NCI-H774 (cell line): ENCODE results near the gene CD59.
"Not testable (repeated sequence)": the region's sequence is repeated elsewhere in the genome, so short reads cannot be mapped to it uniquely, and the experiment has no call there.

Source experiments
- DNase-seq: peaks from one replicate; lab custom pipeline; 2025; lab: John Stamatoyannopoulos, UW

CD59 gene

DNA sequence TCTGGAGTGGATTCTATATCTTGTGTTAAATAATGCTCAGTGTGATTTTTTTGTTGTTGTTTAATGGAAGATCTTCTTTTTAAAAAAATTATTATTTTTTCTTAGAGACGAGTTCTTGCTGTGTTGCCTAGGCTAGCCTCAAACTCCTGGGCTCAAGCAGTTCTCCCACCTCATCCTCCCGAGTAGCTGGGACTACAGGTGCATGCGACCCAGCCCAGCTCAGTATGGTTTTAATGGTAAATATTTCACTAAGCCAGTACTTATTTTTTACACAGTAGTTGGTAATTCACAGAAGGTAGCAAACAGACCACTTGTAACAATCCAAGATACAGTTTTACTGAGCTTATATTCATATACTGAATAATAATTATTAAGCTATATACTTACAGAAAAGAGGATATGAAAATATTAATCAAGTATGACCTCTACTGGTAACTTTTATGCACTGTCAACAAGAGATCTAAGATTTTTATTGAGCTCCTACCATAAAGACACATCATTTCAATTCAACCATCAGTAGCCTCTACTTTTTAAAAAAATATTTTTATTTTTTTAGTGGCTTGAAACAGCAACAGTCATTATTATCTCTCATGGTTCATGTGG lies 6.1 kb upstream of the CD59 start:
- no peak for DNase-seq

DNA sequence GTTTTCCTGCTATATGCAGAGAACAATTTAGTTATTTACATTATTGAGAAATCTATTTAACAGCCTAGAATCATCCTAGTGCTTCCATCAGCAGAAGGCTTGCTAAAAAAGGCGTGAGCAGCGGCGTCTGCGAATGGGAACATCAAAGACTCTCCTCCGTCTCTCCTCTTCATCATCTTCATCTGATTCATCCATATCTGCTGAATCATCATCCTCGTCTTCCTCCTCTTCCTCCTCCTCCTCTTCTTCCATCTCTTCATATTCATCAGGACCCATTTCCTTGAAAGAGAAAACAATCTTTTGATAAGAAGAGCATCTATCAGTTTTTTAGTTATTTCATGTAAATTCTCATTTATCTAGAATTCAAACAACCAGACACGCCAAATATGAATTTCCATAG lies 5.6 kb upstream of the CD59 start:
- no peak for DNase-seq

DNA sequence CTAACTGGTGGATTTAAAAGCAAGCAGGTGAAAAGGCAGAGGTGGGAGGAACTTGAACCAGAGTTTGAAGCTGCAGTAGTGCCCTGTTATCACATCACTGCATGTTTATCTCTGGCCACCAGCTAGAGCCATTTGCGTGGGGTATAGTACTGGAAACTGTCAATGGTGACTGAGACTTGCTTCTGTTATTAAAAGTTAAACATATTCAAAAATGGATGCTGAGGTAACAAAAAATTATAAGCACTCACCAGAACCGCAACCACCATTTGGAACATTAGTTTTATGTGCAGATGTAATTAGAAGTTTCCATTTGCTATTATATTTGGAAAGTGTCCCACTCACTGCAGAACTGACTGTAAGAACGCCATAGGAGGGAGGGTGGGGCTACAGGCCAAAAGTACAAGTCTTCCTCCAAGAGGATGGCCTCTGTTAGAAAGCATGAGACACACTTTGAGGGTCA lies 1.2 kb upstream of the CD59 start:
- no peak for DNase-seq

DNA sequence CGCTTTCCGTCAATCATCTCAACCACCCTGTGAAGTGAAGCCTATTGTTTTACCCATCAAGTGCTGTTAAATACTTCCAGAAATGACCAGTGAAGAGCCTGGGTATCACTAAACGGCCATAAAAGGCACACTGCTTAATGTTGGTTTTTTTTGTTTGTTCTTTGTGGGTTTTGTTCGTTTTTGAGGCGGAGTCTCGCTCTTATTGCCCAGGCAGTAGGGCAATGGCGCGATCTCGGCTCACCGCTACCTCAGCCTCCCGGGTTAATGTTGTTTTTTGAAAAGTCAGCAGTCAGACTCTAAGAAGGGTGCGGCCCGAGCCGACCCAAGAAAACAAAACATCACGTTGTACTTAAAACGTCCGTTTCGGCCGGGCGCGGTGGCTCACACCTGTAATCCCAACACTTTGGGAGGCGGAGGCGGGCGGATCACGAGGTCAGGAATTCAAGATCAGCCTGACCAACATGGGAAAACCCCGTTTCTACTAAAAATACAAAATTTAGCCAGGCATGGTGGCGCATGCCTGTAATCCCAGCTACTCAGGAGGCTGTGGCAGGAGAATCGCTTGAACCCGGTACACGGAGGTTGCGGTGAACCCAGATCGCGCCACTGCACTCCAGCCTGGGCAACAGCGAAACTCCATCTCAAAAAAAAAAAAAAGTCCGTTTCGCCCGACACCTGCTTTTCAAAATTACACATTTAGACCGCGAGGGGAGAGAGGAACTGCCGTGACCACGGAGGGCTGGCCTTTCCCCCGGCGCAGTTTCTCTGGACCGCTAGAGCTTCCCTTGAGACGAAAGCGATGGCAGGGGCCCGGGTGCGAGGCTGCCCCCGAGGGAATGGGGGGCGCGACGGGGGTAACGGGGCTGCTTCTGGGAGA lies 714 bp downstream of the CD59 start:
- DNase-seq = no peak

DNA sequence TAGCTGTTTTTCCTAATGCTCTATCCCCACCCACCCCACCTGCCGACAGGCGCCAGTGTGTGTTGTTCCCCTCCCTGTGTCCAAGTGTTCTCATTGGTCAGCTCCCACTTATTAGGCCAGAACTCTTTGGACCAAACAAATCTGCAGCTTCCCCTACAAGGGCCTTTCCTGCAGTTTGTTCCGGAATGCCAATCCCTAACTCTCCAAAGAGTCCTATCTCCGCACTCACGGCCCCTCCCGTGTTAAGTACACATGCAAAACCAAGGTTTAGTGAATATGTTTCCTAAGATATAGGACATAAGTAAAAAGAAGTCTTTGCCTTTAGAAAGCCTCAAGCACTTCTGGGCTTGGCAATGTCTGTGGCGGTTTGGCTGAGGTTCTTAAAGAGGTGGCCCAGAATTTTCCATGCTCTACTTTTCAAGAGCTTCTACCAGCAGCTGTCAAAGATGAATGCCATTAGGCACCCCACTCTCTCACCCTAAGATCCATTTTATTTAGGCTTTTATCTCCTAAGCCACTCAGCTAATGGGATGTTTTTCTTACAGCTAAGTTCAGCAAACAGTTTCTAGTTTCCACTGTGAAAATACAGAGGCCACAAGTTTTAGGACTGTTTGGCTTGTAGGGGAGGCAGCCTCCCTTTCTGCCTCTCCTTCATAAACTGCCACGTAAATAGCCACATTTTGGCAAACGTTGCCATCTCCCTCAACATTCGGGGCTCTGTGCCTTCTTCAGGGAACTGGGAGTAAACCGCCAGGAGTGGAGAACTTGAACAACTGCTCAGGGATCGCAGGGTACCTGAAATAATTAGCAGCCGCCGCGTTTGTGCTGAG lies 1.6 kb downstream of the CD59 start:
- DNase-seq = no peak

DNA sequence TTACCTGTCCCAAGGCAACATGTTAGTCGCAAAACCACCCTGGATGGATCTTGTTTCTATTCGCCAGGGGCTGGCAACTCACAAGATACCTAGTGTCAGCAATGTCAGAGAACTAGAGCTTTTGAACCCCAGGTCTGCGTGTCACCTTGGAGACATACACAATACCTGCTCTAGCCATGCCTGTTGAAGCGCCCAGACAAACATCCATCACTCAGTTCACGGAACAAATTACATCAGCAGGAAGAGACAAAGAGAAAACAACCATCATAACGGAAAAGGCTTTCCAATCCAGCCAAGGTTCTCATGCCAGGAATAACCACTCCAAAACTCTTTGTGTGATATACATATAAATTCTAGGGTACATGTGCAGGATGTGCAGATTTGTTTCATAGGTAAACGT lies 2.2 kb downstream of the CD59 start:
- no peak for DNase-seq

DNA sequence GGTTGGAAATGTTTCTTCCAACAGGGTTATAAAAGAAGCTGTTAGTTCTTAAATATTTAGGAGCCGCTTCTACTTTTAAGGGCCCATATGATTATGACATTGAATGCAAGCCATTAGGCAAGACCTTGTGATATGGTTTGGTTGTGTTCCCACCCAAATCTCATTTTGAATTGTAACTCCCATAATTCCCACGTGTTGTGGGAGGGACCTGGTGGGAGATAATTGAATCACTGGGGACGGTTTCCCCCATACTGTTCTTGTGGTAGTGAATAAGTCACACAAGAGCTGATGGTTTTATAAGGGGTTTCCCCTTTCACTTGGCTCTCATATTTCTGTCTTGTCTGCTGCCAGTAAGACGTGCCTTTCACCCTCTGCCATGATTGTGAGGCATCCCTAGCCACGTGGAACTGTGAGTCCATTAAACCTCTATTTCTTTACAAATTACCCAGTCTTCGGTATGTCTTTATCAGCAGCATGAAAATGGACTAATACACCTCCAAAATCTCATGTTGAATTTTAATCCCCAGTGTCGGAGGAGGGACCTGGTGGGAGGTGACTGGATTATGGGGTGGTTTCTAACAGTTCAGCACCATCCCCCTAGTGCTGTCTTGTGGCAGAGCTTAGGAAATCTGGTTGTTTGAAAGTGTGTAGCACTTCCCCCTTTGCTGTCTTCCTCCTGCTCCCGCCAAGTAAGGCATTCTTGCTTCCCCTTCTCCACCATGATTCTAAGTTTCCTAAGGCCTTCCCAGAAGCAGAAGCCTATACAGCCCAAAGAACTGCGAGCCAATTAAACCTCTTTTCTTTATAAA lies 4.3 kb downstream of the CD59 start:
- no peak for DNase-seq

DNA sequence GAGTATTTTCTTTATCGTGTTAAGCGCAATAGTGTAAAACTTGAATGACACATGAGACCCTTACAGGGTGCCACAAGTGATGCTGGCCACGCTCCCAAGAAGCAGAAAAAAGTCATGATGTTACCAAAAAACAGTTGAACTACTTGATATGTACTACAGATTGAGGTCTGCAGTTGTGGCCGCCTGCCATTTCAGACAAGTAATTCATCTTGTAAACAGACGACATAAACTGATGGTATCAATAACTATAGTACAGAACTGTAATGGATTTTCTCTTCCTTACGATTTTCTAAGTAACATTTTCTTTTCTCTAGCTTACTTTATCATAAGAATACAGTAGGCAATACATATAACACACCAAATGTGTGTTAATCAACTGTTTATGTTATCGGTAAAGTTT lies 5.5 kb downstream of the CD59 start:
- no peak for DNase-seq

DNA sequence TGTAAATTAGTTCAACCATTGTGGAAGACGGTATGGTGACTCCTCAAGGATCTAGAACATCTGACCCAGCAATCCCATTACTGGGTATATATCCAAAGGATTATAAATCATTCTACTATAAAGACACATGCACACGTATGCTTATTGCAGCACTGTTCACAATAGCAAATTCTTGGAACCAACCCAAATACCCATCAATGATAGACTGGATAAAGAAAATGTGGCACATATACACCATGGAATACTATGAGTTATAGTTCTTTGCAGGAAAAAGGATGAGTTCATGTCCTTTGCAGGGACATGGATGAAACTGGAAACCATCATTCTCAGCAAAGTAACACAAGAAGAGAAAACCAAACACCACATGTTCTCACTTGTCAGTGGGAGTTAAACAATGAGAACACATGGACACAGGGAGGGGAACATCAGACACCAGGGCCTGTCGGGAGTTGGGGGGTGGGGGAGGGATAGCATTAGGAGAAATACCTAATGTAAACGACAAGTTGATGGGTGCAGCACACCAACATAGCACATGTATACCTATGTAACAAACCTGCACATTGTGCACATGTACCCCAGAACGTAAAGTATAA lies 7.1 kb downstream of the CD59 start:
- not testable (repeated sequence) for DNase-seq

DNA sequence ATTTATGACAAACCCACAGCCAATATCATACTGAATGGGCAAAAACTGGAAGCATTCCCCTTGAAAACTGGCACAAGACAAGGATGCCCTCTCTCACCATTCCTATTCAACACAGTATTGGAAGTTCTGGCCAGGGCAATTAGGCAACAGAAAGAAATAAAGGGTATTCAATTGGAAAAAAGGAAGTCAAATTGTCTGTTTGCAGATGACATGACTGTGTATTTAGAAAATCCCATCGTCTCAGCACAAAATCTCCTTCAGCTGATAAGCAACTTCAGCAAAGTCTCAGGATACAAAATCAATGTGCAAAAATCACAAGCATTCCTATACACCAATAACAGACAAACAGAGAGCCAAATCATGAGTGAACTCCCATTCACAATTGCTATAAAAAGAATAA lies 8.7 kb downstream of the CD59 start:
- DNase-seq = not testable (repeated sequence)

DNA sequence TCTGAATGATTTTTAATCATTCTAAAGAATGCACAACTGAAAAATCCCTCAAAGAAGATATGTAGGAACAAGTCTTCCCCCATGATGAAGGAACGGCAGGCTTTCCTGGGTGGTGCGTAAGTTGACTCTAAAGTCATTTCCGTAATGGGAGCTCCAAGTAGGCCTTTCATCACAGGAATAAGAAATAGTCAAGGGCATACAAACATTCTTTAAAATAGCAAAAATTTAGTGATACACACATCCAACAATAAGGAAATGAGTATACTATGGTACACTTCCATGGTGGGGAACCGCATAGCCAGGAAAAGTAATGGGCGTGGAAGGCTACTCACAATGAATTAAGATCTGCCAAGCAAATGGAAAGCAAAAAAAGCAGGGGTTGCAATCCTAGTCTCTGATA lies 10.7 kb downstream of the CD59 start:
- no peak for DNase-seq

DNA sequence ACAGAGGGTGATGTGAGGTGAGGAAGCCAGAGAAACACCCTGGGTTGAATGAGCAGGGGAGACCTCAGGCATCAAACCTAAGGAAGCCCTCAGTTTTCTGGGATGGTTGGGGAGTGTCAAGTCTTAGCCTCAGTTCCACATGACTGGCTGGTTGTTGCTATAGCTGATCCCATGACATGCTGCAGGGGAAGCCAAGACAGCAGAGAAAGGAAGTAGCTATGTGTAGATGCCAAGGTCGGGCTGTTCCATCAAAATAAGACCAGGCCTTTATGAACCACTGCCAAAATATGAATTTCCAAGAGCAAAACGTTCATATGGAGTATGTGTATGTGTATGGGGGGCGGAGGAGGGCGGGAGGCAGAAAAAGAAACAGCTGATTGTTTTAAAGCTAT lies 11.6 kb downstream of the CD59 start:
- DNase-seq = no peak

DNA sequence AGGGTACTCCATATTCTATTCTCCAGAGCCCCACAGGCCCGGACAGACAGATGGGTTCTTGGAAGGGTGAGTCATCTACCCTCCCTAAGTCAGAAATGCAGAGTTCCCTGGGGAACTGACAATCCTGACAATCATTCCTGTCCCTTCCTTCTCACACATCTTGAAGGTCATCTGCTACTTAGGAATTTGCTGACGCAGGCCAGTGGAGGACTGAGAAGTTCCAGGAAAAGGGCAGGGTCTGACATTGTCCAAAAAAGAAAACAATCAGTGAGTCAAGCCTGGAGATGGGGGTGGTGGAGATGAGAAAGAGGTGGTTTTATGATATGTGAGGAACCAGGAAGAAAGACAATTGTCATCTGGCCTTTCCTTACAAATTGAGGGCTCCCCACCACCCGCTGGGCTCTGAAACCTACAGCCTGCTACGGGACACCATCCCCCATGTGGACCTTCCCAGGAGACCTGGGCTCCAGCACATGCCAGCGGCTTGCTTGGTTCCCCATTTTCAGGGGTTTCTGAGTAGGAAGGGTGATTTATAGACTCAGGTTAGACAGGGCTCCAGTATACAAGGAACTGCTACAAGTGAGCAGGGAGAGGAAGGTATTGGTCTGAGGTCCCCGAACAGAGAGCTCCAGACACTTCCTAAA lies 12.9 kb downstream of the CD59 start:
- no peak for DNase-seq

DNA sequence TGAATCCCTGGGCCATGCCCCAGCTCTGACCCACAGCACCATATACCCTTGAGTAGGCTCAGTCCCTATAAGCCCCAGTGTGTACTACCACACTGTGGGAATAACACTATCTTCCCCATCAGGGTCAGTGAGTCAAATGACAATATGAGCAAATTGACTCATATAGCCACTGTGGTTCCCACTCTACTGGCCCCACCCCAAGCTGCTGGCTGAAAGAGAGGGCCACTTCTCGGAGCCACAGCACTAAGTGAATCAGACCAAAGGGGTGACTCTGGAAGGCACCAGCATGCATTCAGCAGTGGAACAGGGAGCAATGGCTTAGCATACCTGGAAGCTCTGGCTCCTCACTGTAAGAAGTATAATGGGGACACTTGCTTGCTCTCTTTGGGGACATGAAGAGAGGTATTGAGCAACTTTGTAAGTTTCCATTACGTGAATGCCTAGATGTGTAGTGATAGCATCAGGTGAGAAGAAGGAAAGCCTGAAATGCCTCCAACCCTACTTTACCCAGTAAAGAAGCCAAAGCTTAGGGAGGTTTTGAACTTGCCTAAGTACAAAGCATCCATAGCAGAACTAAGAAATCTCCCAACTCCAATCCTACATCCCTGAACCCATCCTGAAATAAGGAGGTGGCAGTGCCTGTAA lies 13.5 kb downstream of the CD59 start:
- DNase-seq = no peak

DNA sequence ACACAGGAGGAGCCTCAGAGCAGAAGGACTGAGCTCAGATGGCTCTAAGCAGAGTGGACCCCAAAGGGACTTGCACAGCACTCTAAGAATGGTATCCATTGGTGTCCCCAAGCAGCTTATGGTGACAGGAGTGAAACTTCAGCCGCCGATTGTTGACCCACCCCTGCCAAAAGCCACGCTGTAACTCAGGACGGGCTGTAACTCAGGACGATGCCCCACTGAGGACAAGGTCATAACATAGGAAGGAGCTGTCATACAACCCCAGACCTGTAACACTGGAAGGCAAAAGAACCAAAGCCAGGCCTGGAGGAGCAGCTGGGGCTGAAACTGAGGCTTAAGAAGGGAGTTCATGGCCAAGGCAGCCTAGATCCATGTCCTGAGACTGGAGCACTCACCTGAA lies 14.2 kb downstream of the CD59 start:
- DNase-seq = no peak

DNA sequence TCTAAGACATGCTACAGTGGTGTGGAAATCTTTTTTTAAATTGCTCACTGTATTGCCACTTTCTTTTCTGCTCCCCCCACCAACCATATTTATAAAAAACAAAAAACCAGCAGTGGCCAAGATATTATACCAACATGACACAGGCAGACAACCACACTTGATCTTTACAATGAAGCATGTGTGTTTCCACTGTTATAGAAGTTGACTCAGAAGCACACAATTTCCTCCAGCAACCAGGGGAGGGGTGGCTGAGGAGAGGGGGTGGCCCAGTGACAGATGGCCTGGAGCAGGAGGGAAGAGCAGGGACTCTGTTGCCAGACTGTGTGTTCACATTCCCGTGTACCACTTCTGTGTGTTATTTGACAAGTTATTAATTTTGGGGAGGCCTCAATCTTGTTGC lies 14.8 kb downstream of the CD59 start:
- DNase-seq = no peak

DNA sequence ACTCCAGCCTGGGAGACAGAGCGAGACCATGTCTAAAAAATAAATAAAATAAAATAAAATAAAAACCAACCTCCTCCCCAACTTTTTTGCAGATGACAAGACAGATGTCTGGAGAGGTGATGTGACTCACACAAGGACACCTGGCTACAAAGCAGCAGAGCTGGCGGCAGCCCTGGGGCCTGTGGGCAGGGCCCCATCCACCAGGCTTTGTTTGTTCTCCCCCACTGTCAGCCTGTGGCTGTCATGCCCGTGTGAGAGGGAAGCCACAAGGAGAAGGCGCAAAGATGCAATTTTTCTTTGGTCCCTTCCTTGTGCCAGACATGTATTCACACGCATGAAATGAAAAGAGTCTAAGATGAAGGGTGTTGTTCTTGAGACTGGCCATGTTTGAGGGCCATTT lies 16.6 kb downstream of the CD59 start:
- DNase-seq = no peak

DNA sequence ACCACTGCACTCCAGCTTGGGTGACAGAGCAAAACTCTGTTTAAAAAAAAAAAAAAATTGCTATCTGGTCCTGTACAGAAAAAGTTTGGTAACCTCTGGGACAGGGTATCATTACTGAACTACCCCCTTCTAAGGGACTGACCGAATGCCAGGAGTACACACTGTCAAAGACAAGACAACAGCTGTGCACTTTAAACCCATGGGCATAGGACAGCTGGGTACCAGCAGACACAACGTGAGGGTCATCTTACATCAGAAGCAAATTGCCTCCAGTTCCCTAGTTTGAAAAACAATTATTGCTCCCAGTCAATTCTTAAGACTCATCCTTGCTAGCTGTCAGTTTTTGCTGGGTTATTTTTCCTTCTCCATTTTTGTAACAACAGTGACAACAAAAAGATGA lies 17.8 kb downstream of the CD59 start:
- DNase-seq = no peak

DNA sequence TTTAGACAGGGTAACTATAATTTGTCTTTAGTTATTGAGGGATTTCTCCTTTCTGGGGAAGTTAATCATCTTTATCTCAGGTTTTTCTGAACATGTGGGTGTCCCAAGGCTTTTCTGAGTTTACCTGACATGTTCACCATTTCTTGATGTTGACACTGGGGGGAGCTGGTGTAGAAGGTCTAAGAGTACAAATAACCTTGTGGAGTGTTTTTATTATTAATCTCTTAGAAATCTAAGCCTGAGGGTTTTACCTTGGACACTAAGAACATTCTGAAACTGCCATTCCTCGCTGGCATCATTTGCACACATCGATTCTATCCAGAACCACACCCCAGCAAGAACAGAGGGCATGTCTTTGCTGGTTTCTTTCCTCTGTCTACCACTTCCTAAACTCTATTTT lies 20.0 kb downstream of the CD59 start:
- no peak for DNase-seq

DNA sequence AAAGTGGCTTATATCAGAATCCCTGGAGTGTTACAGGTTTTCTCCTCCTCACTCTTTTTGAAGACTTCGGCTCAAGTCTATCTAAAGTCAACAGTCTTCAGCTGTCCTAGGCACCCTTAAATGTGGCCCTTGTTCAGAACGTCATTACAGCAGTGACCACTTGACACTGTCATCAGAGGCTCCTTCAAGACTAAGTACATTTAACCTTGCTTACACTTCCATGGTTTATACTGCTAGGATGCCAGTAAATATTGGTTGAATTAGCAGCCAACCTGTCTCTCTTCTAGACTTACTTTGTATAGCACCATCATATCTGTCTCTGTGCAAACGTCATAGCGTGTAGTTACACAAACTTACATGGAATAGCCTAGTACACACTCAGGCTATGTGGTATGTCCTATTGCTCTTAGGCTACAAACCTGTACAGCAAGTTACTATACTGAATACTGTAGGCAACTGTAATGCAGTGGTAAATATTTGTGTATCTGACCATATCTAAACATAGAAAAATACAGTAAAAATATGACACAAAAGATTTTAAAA lies 22.3 kb downstream of the CD59 start:
- DNase-seq = no peak
